Measurements from ENCODE around the gene EFCAB6.

DNA sequence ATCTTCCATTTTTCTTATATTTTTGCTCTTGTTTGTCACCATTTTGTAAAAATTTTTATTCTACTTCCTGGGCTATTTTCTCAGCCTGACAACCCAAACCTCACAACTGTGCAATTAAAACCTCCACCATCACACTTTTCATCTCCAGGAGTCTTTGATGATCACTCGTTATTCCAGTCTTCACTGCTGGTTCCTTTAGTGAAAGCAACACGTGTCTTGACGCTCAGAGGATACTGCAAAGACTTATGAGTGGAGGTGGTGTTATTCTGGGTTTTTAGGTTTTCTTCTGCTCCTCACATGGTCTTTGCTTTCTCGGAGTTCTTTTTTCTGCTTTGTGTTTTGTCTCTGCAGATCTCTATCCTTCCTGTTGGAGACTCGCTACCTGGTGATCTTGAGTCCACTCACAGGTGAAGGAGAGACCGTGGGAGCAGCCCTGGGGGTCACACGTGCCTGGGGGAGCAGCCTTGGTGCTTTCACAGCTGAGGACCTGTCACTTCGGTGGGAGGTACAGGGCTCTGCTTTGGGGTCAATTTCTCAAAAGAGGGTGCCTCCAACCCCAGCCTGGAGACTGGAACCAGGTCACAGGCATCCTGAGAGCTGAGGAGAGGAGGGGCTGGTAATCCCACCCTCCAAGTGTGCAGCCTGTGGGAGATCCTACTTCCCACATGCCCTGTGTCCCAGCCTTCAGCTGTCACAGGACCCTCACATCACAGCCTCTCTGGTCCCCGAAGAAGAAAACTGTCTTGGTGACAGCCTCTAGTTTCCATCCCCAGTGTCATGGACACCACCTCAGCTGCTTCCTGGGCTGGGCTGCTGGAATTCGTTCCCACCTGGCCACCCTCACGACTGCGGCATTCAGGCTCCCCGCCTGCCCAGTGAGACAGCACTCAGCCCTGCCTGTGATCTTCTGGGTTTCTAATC is 39.2 kb upstream of the EFCAB6 start:
- TF ChIP-seq, protein P1, sequence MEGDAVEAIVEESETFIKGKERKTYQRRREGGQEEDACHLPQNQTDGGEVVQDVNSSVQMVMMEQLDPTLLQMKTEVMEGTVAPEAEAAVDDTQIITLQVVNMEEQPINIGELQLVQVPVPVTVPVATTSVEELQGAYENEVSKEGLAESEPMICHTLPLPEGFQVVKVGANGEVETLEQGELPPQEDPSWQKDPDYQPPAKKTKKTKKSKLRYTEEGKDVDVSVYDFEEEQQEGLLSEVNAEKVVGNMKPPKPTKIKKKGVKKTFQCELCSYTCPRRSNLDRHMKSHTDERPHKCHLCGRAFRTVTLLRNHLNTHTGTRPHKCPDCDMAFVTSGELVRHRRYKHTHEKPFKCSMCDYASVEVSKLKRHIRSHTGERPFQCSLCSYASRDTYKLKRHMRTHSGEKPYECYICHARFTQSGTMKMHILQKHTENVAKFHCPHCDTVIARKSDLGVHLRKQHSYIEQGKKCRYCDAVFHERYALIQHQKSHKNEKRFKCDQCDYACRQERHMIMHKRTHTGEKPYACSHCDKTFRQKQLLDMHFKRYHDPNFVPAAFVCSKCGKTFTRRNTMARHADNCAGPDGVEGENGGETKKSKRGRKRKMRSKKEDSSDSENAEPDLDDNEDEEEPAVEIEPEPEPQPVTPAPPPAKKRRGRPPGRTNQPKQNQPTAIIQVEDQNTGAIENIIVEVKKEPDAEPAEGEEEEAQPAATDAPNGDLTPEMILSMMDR (IDR thresholded peaks at IDR 0.05 in 8 of 11, conservative IDR thresholded peaks at IDR 0.05 in 3 of 11), result no peak
- no peak for TF ChIP-seq POLR2A (IDR thresholded peaks at IDR 0.05)
